Mesothelial cell of epicardium (in vitro differentiated cells): ENCODE results near the gene CDH4. TPM values are rescaled to one million over a fixed set of nuclear protein-coding genes. Genes with fewer than 3 reads are reported as not detected.
"Not testable (repeated sequence)": the region's sequence is repeated elsewhere in the genome, so short reads cannot be mapped to it uniquely, and the experiment has no call there.

ENCODE experiments used
- DNase-seq, 2 experiments: peaks; one replicate each; pipeline ENCODE4 v3.0.0; 2021; ENCODE audit warnings: low spot score in 2 of 2; ENCODE audit not compliant: unreplicated experiment in 2 of 2
- H3K27ac Mint-ChIP-seq: 2 replicates; pipeline ENCODE4 v1.8.0; 2021; ENCODE audit warnings: mixed read lengths
- H3K27me3 Mint-ChIP-seq: 2 replicates; pipeline ENCODE4 v1.8.0; 2021; ENCODE audit warnings: low read depth, mixed read lengths
- H3K36me3 Mint-ChIP-seq: 2 replicates; pipeline ENCODE4 v1.8.0; 2021; ENCODE audit warnings: mixed read lengths
- H3K4me1 Mint-ChIP-seq: 2 replicates; pipeline ENCODE4 v1.8.0; 2021; ENCODE audit warnings: mixed read lengths
- H3K4me3 Mint-ChIP-seq: 2 replicates; pipeline ENCODE4 v1.8.0; 2021; ENCODE audit warnings: mild to moderate bottlenecking, moderate library complexity, mixed read lengths
- H3K9me3 Mint-ChIP-seq: 2 replicates; pipeline ENCODE4 v1.8.0; 2021; ENCODE audit warnings: mixed read lengths
- CTCF ChIP-seq: fragments of 200-600 bp; sonication (generic); IDR thresholded peaks from one replicate; pipeline ENCODE4 v1.5.0; 2021; ENCODE audit warnings: antibody characterized with exemption; ENCODE audit not compliant: unreplicated experiment
- total RNA-seq: library from RNA; stranded (reverse); gene quantifications from 3 replicates; pipeline ENCODE4 v1.2.1, GENCODE V29; 2021

CDH4 gene
- total RNA-seq, 1 donor from 2014 or later, result 1.1 TPM

- H3K4me1 Mint-ChIP-seq, result no peaks in the 10 kb centered on the region
- TF ChIP-seq CTCF, result no peak
These were observed 168.7 kb downstream of the CDH4 start for GRCh38 chr20:61420781-61421180.

GRCh38 chr20:61422636-61423425, 170.8 kb downstream of the CDH4 start:
- Mint-ChIP-seq H3K36me3 (no peaks in the 10 kb centered on the region), H3K27ac (no peak overlapping the region), H3K27me3 (peaks cover 15% of the 10 kb centered on the region), H3K9me3 (no peaks in the 10 kb centered on the region), H3K4me1 (no peaks in the 10 kb centered on the region), H3K4me3 (no peak overlapping the region)
- DNase-seq, result no peak
- no peak for TF ChIP-seq CTCF

More at GRCh38 chr20:61420781-61421180, 168.7 kb downstream of the CDH4 start:
- H3K4me3 Mint-ChIP-seq, result no peak overlapping the region
- no peak overlapping the region for H3K27ac Mint-ChIP-seq
- no peaks in the 10 kb centered on the region for H3K27me3 Mint-ChIP-seq
- DNase-seq, result no peak
- no peaks in the 10 kb centered on the region for H3K36me3 Mint-ChIP-seq
- no peaks in the 10 kb centered on the region for H3K9me3 Mint-ChIP-seq

GRCh38 chr20:61424011-61424627, 172.1 kb downstream of the CDH4 start:
- no peaks in the 10 kb centered on the region for H3K4me1 Mint-ChIP-seq
- no peaks in the 10 kb centered on the region for H3K36me3 Mint-ChIP-seq
- H3K9me3 Mint-ChIP-seq, result no peaks in the 10 kb centered on the region
- TF ChIP-seq CTCF, result no peak
- no peak overlapping the region for H3K4me3 Mint-ChIP-seq
- DNase-seq, result no peak
- peaks cover 25% of the 10 kb centered on the region for H3K27me3 Mint-ChIP-seq
- H3K27ac Mint-ChIP-seq, result no peak overlapping the region

GRCh38 chr20:61424628-61425420, 172.8 kb downstream of the CDH4 start:
- no peak overlapping the region for H3K4me3 Mint-ChIP-seq
- no peaks in the 10 kb centered on the region for H3K9me3 Mint-ChIP-seq
- DNase-seq, result no peak
- H3K4me1 Mint-ChIP-seq, result no peaks in the 10 kb centered on the region
- H3K27ac Mint-ChIP-seq, result no peak overlapping the region
- TF ChIP-seq CTCF, result no peak
- H3K36me3 Mint-ChIP-seq, result no peaks in the 10 kb centered on the region
- H3K27me3 Mint-ChIP-seq, result peaks cover 30% of the 10 kb centered on the region

- DNase-seq, H3K4me1 Mint-ChIP-seq, H3K27ac Mint-ChIP-seq, H3K4me3 Mint-ChIP-seq, H3K9me3 Mint-ChIP-seq, H3K36me3 Mint-ChIP-seq: not testable (repeated sequence)
- peaks cover 36% of the 10 kb centered on the region for H3K27me3 Mint-ChIP-seq
These were observed 173.5 kb downstream of the CDH4 start for GRCh38 chr20:61425541-61425991.
